IPS-18a (cell line): ENCODE data around the gene ZFP36L1.
A peak's percentile ranks its signal among the peaks of the same experiment; 100 is the strongest.

Experiments
- H3K27ac ChIP-seq: one replicate; pipeline ENCODE4 v1.5.1; 2013; ENCODE audit warnings: low read length
- H3K27me3 ChIP-seq: one replicate; pipeline ENCODE4 v1.6.1; 2013; ENCODE audit warnings: mild to moderate bottlenecking, low read length; ENCODE audit not compliant: control insufficient read depth, insufficient read depth
- H3K36me3 ChIP-seq: one replicate; pipeline ENCODE4 v1.6.1; 2013; ENCODE audit warnings: low read depth, low read length; ENCODE audit not compliant: control insufficient read depth
- H3K4me1 ChIP-seq: one replicate; pipeline ENCODE4 v1.6.1; 2013; ENCODE audit warnings: low read depth, low read length; ENCODE audit not compliant: control insufficient read depth
- H3K4me3 ChIP-seq: one replicate; pipeline ENCODE4 v1.5.1; 2013; ENCODE audit warnings: low read length
- H3K9ac ChIP-seq: one replicate; pipeline ENCODE4 v1.6.1; 2013; ENCODE audit warnings: mild to moderate bottlenecking, low read length, moderate library complexity
- H3K9me3 ChIP-seq: one replicate; pipeline ENCODE4 v1.6.1; 2013; ENCODE audit warnings: low read depth, low read length; ENCODE audit not compliant: control insufficient read depth

ZFP36L1 gene

GRCh38 chr14:68791902-68792677 is 777 bp downstream of the ZFP36L1 start:
- Histone ChIP-seq H3K27ac (peak overlapping the region; percentile 72), H3K27me3 (no peaks in the 10 kb centered on the region), H3K9ac (peak overlapping the region; percentile 95), H3K36me3 (peaks cover 39% of the 10 kb centered on the region), H3K4me3 (peak overlapping the region; percentile 90), H3K9me3 (no peaks in the 10 kb centered on the region), H3K4me1 (peaks cover 26% of the 10 kb centered on the region)

DNA sequence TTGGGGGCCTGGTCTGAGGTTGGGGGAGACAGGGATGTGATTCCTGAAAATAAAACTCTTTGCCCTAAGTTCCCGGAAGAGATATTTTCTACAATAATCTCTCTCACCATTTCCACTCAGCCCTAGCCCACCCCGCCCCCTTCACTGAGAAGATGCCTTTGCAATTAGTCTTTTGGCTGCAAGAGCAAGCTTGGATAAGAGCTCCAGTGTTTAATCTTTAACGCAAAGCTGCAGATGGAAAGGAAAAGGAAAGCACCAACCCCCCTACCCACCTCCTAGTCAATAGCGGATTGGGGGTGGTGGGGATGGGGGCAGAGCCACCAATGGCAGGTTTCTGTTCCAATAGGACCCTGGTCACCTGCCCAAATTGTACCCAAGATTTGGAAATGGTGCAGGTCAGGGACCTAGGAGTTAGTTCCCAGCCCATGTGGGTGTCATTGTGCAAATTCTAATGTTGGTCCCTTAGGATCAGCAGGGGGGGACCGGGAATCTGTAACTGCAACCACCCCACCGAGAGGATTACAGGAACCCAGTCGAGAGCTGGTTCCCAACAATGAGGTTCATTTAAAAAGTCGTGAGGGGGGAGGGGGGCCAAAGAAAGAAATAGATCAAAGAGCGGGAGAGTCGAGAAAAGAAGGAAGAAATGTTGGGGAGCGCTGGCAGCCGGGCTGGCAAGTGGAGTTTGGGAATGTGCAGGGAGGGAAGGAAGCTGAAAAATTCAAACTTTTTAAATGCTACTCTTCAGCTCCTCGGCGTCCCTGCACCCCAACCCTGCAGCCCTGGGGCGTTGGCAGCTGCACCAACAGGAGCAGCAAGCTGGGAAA is 1.6 kb downstream of the ZFP36L1 start:
- Histone ChIP-seq H3K9ac (peak overlapping the region; percentile 95), H3K27me3 (no peaks in the 10 kb centered on the region), H3K9me3 (no peaks in the 10 kb centered on the region), H3K36me3 (peaks cover 40% of the 10 kb centered on the region), H3K4me3 (peak overlapping the region; percentile 90), H3K4me1 (peaks cover 18% of the 10 kb centered on the region), H3K27ac (no peak overlapping the region)

GRCh38 chr14:68790644-68791077 is 2.2 kb downstream of the ZFP36L1 start:
- peaks cover 40% of the 10 kb centered on the region for H3K36me3 ChIP-seq
- H3K9me3 ChIP-seq: no peaks in the 10 kb centered on the region
- no peak overlapping the region for H3K27ac ChIP-seq
- peak overlapping the region; percentile 90 for H3K4me3 ChIP-seq
- peak overlapping the region; percentile 95 for H3K9ac ChIP-seq
- peaks cover 15% of the 10 kb centered on the region for H3K4me1 ChIP-seq
- no peaks in the 10 kb centered on the region for H3K27me3 ChIP-seq

DNA sequence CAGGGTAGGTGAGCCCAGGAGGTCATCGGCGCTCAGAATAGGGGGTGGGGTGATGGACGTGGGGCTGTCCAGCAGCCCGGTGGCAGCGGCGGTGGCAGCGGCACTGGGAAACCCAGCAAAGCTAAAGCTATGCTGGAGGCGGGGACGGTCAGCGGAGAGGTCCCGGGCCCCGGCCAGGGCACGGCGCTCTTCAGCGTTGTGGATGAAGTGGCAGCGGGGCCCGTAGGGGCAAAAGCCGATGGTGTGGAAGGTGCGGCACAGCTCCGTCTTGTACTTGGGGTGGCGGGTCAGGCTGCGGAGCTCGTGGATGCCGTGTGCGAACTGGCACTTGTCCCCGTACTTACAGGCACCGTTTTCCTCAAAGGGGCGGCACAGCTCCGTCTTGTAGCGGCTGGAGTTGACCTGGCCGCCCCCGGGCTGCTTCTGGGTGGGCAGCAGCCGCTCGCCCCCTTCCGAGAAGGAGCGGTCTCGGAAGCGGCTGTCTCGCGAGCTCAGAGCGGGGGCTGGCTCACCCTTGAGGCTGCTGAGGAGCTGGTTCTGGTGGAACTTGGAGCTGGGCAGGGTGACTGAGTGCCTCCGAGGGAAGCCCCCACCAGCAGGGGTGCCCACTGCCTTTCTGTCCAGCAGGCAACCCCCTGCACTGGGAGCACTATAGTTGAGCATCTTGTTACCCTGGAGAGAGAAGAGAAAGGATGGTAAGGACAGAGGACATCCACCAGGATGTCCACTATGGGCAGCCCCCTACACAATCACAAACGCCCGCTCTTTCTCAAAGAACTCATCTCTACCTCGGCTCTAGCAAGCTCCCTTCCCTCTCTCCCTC is 2.8 kb downstream of the ZFP36L1 start:
- Histone ChIP-seq H3K9me3 (no peaks in the 10 kb centered on the region), H3K36me3 (peaks cover 40% of the 10 kb centered on the region), H3K27me3 (no peaks in the 10 kb centered on the region), H3K4me3 (peak overlapping the region; percentile 90), H3K9ac (peak overlapping the region; percentile 95), H3K4me1 (peaks cover 15% of the 10 kb centered on the region), H3K27ac (no peak overlapping the region)

DNA sequence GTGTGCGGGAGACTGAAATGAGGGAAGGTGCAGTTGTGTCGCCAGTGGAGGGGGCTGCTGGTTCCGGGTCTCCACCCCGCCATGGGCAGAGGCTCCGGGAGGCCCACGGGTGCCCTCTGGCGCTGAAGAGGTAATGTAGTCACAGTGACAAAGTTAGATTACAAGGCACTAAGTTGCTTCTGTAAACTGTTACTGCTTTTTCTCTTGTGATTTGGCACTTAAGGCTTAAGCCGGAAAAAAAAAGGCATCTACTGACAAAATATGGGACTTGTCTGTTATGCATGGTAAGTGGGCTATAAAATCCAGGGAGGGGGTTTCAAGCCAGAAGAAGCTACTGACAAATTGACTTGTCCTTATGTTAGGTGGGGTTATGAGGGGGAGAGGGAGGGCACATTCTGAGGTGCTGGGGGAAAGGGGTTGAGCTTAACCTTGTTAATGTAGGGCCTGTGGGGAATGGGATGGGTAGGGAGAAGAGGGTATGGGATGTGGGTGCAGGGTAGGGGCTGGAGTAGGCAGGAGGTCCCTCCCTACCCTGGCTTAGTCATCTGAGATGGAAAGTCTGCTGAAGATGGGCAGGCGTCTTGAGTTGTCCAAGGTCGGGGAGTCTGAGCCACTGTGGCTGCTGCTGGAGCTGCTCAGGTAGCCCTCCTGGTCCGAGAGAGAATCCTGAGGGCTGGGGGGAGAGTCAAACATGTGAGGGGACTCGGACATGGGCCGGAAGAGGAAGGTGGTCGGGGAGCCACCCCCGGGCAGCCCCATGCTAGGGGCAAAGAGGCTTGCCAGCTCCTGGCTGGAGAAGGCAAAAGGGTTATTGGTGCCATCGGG is 3.7 kb downstream of the ZFP36L1 start:
- H3K9me3 ChIP-seq: no peaks in the 10 kb centered on the region
- H3K4me3 ChIP-seq: peak overlapping the region; percentile 90
- H3K27ac ChIP-seq: no peak overlapping the region
- no peaks in the 10 kb centered on the region for H3K27me3 ChIP-seq
- H3K36me3 ChIP-seq: peaks cover 40% of the 10 kb centered on the region
- no peak overlapping the region for H3K9ac ChIP-seq
- H3K4me1 ChIP-seq: peaks cover 15% of the 10 kb centered on the region

GRCh38 chr14:68788275-68788995 is 4.4 kb downstream of the ZFP36L1 start:
- Histone ChIP-seq H3K36me3 (peaks cover 40% of the 10 kb centered on the region), H3K27me3 (no peaks in the 10 kb centered on the region), H3K27ac (no peak overlapping the region), H3K4me3 (no peak overlapping the region), H3K4me1 (peaks cover 12% of the 10 kb centered on the region), H3K9me3 (no peaks in the 10 kb centered on the region), H3K9ac (no peak overlapping the region)

DNA sequence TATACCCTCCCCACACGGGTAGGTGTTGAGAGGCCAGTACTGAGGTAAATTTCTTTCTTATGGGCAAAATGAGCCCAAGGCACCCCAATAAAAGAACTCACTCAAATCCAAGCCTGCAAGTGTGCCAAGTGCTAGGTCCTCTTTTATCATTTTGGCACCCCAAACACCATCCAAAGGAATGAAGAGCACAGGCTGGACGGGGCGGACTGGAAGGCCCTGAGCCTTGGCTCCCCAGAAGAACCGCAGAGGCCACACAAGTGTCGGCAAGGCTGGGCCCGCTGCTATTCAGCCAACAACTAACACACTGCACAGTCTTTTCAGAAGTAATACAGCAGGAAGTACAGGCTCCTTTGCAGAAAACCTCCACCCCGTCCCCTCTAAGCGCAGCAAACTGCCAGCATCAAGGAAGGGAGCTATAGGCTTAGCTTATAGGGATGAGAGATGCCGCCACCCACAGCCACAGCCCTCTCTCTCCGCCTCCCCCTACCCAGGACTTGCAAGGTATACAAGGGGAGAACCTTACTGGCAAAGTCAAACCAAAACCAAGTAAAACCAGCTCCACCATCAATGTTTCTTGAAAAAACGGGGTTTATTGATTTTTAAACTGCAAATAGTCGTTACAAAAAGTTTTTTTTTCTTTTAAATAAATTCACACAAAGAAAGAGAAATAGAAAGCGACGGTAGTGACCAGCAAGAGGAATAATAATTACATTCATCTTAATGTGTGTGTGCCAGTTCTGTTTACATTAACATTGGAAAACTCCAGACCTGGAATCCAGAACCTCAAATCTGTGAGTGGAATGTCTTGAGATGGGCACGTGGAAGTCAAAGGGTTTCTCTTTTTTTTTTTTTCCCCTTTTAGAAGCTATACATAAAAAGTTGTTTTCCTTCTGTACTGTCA is 5.5 kb downstream of the ZFP36L1 start:
- Histone ChIP-seq H3K27ac (no peak overlapping the region), H3K9ac (no peak overlapping the region), H3K4me3 (no peak overlapping the region), H3K4me1 (peaks cover 12% of the 10 kb centered on the region), H3K27me3 (no peaks in the 10 kb centered on the region), H3K9me3 (no peaks in the 10 kb centered on the region), H3K36me3 (peaks cover 40% of the 10 kb centered on the region)

- Histone ChIP-seq H3K27ac (no peak overlapping the region), H3K4me3 (no peak overlapping the region), H3K9me3 (no peaks in the 10 kb centered on the region), H3K9ac (no peak overlapping the region), H3K4me1 (peaks cover 12% of the 10 kb centered on the region), H3K36me3 (peaks cover 40% of the 10 kb centered on the region), H3K27me3 (no peaks in the 10 kb centered on the region)
These were observed 6.3 kb downstream of the ZFP36L1 start for GRCh38 chr14:68786491-68787091.

GRCh38 chr14:68785534-68786490 is 7.1 kb downstream of the ZFP36L1 start:
- no peak overlapping the region for H3K4me3 ChIP-seq
- no peaks in the 10 kb centered on the region for H3K9me3 ChIP-seq
- H3K4me1 ChIP-seq: peaks cover 15% of the 10 kb centered on the region
- H3K27me3 ChIP-seq: no peaks in the 10 kb centered on the region
- peaks cover 36% of the 10 kb centered on the region for H3K36me3 ChIP-seq
- no peak overlapping the region for H3K27ac ChIP-seq
- no peak overlapping the region for H3K9ac ChIP-seq
